ENCODE results near the gene CNPY3.

GRCh38 chr6:42890311-42891198, 38.7 kb upstream of the CNPY3 start:
- TF ChIP-seq MAX (IDR thresholded peaks at IDR 0.05; ENCODE audit: low read depth) (peak; percentile 79), RAD21 (IDR thresholded peaks at IDR 0.05; ENCODE audit: low read length) (no peak), POLR2AphosphoS5 (IDR thresholded peaks at IDR 0.05; ENCODE audit: low read depth, low read length) (peak; percentile 91), EZH2phosphoT487 (IDR thresholded peaks at IDR 0.05; ENCODE audit: borderline replicate concordance, low read depth) (no peak), CTCF (IDR thresholded peaks at IDR 0.05) (no peak), ELF1 (IDR thresholded peaks at IDR 0.05) (peak; percentile 78), EP300 (IDR thresholded peaks at IDR 0.05; ENCODE audit: borderline replicate concordance in 1 of 2, low read depth in 1 of 2, low read length in 1 of 2) (no peak; a peak in 1 of 4 replicates)
